GM12865 (cell line): ENCODE measurements around the gene NKAPL.

Experiments used
- DNase-seq: peaks from one replicate; pipeline ENCODE4 v3.0.0; 2010; ENCODE audit warnings: low read depth
- H3K4me3 ChIP-seq: 2 replicates; pipeline ENCODE4 v1.5.1; 2011; ENCODE audit warnings: mild to moderate bottlenecking, low read depth, low read length, control low read depth
- TF ChIP-seq, protein P1 (sequence below): IDR thresholded peaks from 2 replicates; pipeline ENCODE4 v1.5.1; 2011; ENCODE audit warnings: low read length, control low read depth, low read depth, inconsistent platforms; ENCODE audit not compliant: insufficient read depth; ENCODE audit errors: missing control alignments

The NKAPL gene

DNA sequence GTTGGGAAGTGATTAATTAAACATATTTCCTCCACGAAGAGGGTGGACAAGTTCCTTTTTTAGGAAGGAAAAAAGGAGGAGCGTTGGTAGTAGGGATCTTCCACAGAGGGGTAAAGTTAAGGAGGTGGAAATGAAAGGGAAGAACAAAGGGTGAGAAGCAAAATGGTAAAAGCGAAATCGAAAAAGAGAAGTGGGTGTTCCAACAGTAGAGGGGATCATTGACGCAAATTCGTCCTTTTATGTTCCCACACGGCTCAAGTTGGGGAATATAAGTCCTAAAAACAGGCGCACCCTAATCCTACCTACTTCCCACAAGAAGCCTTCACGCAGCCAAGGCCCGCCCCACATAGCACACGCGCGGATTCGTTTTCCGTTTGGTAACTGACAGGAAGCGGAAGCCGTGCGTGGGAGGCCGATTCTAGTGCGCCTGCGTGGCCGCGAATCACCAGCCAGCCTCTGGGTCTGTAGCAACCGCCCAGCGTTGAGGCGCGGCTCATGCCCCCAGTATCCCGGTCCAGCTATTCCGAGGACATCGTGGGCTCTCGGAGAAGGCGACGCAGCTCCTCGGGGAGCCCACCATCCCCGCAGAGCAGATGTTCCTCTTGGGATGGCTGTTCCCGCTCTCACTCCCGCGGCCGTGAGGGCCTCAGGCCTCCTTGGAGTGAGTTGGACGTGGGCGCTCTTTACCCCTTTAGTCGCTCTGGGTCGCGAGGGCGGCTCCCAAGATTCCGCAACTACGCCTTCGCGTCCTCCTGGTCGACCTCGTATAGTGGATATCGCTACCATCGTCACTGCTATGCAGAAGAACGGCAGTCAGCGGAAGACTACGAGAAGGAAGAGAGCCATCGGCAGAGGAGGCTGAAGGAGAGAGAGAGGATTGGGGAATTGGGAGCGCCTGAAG lies at the start of gene NKAPL:
Gene NKAPL (plus strand): TSS at position 421 of the 901 bp plus-strand sequence. CDS start 75 bp downstream, at position 496.
- TF ChIP-seq, protein P1, sequence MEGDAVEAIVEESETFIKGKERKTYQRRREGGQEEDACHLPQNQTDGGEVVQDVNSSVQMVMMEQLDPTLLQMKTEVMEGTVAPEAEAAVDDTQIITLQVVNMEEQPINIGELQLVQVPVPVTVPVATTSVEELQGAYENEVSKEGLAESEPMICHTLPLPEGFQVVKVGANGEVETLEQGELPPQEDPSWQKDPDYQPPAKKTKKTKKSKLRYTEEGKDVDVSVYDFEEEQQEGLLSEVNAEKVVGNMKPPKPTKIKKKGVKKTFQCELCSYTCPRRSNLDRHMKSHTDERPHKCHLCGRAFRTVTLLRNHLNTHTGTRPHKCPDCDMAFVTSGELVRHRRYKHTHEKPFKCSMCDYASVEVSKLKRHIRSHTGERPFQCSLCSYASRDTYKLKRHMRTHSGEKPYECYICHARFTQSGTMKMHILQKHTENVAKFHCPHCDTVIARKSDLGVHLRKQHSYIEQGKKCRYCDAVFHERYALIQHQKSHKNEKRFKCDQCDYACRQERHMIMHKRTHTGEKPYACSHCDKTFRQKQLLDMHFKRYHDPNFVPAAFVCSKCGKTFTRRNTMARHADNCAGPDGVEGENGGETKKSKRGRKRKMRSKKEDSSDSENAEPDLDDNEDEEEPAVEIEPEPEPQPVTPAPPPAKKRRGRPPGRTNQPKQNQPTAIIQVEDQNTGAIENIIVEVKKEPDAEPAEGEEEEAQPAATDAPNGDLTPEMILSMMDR = no peak
- peak; percentile 57 for DNase-seq
- H3K4me3 ChIP-seq = 0 out of 2 replicates have a peak within 1 kb of the TSS, but pooled peaks have one; percentile 0

DNA sequence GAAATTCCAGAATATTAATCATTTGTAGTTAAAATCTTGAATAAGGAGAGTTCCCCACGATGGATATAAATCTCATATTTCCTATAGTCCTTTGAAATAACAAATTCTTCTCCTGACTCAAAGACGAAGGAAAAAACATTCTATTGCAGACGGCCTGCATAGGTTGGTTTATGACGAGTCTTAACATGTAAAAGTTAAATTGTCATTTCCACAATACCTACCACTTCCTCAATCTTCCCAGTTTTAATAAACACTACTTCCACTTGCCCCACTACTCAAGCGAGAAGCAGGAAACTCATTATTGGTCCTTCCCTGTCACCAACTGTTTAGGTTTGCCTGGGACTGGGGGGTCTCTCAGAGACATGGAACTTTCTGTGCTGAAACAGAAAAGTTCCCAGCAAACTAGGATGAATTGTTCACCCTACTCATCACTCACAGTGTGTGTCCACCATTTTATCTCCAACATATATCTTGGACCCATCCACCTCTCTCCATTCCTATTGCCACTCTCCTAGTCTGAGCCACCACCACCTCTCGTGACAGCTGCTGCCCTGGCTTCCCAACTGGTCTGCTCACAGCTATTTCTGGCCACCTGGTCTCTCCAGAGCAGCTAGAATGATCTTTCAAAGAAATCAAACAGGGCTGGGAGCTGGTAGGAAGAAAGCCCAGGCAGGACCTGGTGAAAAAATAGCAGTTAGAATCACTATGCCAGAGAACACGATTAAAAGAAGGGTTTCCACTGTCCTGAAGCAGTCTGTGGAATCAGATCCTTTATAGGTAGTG lies 49.2 kb upstream of the NKAPL start:
- TF ChIP-seq, protein P1 = no peak
- no peak for DNase-seq
- H3K4me3 ChIP-seq = no peak overlapping the region

DNA sequence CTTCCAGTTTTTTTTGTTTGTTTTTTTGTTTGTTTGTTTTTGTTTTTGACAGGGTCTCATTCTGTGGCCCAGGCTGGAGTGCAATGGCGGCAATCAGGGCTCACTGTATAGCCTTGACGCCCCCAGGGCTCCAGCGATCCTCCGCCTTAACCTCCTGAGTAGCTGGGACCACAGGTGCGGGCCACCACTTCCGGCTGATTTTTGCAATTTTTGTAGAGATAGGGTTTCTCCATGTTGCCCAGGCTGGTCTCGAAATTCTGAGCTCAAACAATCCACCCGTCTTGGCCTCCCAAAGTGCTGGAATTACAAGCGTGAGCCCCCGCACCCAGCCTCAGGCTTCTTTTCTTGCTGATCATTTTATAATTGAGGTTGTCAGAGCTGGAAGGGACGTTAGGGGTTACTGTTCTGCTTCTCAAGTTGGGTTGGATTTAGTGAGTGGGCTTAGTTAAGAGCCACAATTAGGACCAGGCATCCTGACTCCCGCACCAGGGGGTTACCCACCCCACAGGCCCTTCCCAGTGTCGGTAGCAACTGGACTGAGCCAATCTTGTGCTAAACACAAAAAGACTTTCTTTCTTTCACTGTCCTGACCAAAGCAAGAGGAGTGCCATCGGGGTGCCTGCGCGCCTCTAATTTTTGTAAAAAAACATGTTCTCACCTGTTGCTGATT lies 47.1 kb upstream of the NKAPL start:
- DNase-seq = peak; percentile 38
- peak overlapping the region; percentile 67 for H3K4me3 ChIP-seq
- TF ChIP-seq, protein P1 = no peak

DNA sequence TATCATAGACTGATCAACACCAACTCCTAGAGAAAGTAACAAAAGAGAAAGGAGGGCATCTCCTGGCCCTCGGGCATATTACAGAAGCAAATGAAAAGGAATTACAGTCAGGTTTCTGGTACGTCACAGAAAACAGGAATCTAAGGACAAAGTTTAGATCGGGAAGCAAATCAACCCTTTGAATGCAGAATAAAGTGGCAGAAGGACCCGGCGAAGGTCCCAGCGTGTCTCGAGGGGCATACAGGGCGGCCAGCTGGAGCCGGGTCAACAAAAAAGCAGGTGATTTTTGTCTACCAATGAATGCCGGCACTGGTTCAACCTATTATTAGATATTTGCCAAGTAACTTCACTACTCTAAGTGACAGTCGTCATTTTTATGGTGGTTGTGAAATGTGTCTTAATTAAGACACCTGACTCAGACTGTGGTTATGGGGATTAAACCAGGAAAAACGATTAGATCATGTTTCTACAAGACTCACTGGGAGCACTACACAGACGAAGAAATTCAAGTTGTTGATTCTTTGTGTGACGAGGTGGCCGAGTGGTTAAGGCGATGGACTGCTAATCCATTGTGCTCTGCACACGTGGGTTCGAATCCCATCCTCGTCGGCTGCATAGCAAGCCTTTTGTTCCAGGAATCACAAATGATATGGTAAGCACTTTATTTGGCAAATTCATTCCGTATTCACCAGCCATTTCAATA lies 46.4 kb upstream of the NKAPL start:
- peak overlapping the region; percentile 67 for H3K4me3 ChIP-seq
- peak; percentile 89 for DNase-seq
- TF ChIP-seq, protein P1 = no peak

DNA sequence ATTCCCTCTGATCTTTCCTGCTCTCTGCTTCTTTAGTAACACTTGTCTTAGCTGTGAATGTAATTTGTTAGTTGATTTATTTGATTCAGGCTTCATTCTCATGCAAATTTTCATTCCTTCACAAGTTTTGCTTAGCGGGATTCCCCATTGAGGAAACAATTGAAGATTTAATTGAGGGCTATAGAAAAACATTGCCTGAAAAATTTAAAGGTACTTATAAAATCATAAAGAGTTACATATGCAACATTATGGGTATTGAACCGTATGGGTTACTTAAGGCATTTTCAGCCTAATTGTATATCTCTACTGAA lies 45.9 kb upstream of the NKAPL start:
- TF ChIP-seq, protein P1 = no peak
- H3K4me3 ChIP-seq = no peak overlapping the region

DNA sequence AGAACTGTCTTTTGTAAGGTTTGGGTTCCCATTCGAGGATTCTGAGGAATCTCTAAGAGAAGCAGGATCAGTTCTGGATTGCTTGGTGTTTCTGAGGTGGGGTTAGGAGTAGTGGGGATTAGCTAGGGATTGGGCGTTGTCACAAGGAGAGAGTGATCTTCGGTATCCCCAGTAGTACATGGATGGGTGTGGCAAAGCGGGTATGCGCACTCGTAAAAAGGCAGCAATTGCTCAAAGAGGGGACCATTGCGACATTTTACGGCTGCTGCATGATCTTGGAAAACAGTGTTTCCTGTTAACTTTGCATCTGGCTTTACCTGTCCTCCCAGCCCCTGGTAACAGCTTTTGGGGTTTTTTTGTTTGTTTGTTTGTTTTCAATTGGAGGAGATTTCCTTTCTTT lies 43.7 kb upstream of the NKAPL start:
- DNase-seq = no peak

More for the DNA sequence above, 45.9 kb upstream of the NKAPL start:
- DNase-seq = no peak

More for the DNA sequence above, 43.7 kb upstream of the NKAPL start:
- no peak overlapping the region for H3K4me3 ChIP-seq
- TF ChIP-seq, protein P1 = no peak
